Cerebellar cortex (tissue), 1 donor: ENCODE results near the gene TMC6.
"Not testable (repeated sequence)": the region's sequence is repeated elsewhere in the genome, so short reads cannot be mapped to it uniquely, and the experiment has no call there.

Source experiments
- DNase-seq: peaks from one replicate; pipeline ENCODE4 v3.0.0-alpha.2; 2015; ENCODE audit warnings: low spot score

Gene TMC6

GRCh38 chr17:78110363-78111015 lies 18.1 kb downstream of the TMC6 start:
- DNase-seq = no peak

- no peak for DNase-seq
Measured at GRCh38 chr17:78109489-78109761, 19.1 kb downstream of the TMC6 start.

GRCh38 chr17:78108726-78109488 lies 19.6 kb downstream of the TMC6 start:
- DNase-seq = peak; percentile 87

- DNase-seq = no peak
Measured at GRCh38 chr17:78107976-78108725, 20.4 kb downstream of the TMC6 start.

GRCh38 chr17:78107457-78107856 lies 21.1 kb downstream of the TMC6 start:
- DNase-seq = no peak

GRCh38 chr17:78106211-78106610 lies 22.3 kb downstream of the TMC6 start:
- DNase-seq = no peak

GRCh38 chr17:78105551-78105950 lies 23.0 kb downstream of the TMC6 start:
- no peak for DNase-seq

GRCh38 chr17:78105101-78105500 lies 23.5 kb downstream of the TMC6 start:
- no peak for DNase-seq

- no peak for DNase-seq
Measured at GRCh38 chr17:78104540-78104941, 24.0 kb downstream of the TMC6 start.

GRCh38 chr17:78103311-78103710 lies 25.2 kb downstream of the TMC6 start:
- DNase-seq = no peak

- no peak for DNase-seq
Measured at GRCh38 chr17:78101542-78101941, 27.0 kb downstream of the TMC6 start.

- DNase-seq = no peak
Measured at GRCh38 chr17:78101112-78101511, 27.4 kb downstream of the TMC6 start.

- DNase-seq = no peak
Measured at GRCh38 chr17:78096093-78096492, 32.5 kb downstream of the TMC6 start.

- DNase-seq = no peak
Measured at GRCh38 chr17:78095035-78095434, 33.5 kb downstream of the TMC6 start.

GRCh38 chr17:78092794-78093324 lies 35.7 kb downstream of the TMC6 start:
- DNase-seq = no peak

- DNase-seq = no peak
Measured at GRCh38 chr17:78089576-78090281, 38.8 kb downstream of the TMC6 start.

GRCh38 chr17:78088529-78088928 lies 40.0 kb downstream of the TMC6 start:
- no peak for DNase-seq

- DNase-seq = no peak
Measured at GRCh38 chr17:78086740-78087139, 41.8 kb downstream of the TMC6 start.

- no peak for DNase-seq
Measured at GRCh38 chr17:78082988-78083387, 45.6 kb downstream of the TMC6 start.

- DNase-seq = not testable (repeated sequence)
Measured at GRCh38 chr17:78082355-78082872, 46.1 kb downstream of the TMC6 start.

GRCh38 chr17:78081551-78081950 lies 47.0 kb downstream of the TMC6 start:
- no peak for DNase-seq

- no peak for DNase-seq
Measured at GRCh38 chr17:78079253-78079652, 49.3 kb downstream of the TMC6 start.
